Epidermal melanocyte (primary cell): ENCODE results near the gene IFI44L.

Source experiments
- DNase-seq: peaks from one replicate; pipeline ENCODE4 v3.0.0; 2011; ENCODE audit warnings: low spot score; ENCODE audit not compliant: insufficient read length

Gene IFI44L

DNA sequence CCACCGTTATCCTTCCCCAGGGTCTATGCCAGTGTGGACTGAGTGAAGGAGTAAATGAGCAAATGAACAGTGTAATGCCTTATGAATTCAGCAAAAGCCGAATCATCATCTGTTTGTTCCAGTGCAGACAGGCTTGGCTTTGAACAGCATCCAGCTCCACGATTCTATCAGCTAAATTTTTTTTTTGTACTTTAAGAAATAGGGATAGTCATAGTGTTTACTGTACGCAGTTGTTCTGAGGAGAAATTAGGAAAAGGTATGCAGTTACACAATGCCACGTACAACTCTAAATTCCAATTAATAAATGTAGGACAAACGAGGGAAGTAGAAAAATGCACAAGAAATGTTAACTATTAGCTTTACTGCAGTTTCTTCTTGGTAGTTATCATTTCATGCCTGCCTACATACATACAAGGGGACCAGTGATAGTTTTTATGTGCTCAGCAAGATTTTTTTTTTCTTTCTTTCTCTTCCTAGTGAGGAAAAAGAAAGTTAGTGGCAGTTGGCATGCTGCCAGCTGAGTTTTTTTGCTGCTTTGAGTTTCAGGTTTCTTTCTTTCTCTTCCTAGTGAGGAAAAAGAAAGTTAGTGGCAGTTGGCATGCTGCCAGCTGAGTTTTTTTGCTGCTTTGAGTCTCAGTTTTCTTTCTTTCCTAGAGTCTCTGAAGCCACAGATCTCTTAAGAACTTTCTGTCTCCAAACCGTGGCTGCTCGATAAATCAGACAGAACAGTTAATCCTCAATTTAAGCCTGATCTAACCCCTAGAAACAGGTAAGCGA, at the start of gene IFI44L:
TSS of gene IFI44L (plus strand) at position 646 of the 777 bp plus-strand sequence. CDS start 7,468 bp downstream, outside the sequence.
- DNase-seq: no peak

DNA sequence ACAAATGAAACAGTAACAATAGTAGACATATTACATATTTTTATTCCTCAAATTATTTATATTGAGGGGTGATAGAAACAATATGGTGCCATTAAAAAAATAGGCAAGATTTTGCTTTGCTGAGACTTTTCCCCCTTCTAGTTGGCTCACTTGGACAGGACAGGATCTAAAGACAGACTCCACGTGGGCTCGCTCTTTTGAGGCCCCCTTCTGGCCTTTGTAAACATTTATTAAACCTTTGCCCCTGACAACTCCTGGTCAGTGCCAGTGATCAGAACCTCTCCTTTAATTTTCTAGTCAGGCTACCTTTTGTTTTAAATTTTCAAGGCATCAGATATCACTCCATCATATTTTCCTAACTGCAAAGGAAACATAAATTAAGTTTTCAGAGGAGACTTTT, 49.7 kb upstream of the IFI44L start:
- DNase-seq: no peak

DNA sequence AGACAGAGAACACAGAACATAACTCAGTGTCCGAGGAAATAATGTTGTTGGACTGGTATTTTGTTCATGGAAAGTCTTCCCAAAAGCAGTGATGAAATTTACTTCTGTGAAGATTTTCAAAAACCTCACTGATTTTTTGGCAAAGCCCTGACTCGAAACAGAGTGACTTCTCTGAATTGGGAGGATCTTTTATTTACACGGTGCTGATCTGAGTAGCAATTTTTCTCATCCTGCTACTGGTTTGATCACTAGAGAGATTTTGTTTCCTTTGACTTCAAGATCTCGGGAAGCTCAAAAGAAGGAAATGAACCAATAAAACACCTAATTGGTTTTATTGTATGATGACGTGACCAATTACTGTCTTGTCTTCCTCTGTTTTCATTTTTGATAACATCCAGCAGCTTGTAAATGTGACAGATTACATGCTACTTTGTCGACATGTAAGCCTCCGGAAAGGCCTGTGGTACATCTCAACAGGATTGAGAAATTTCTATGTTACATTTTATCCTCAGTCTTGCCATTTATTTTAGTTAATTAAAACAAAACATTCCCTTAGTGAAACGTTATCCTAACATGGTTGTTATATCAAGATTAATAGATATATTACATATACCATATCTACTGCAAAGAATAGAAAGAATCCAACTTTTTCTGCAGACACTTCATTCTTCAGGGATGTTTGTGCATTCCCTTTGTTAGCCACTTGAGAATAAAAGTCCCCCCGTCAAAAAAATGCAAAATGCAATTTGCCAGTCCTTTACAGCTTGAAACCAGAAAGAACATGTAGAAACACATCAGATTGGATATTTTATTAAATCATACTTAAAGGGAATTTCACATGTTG, 42.8 kb upstream of the IFI44L start:
- DNase-seq: no peak

DNA sequence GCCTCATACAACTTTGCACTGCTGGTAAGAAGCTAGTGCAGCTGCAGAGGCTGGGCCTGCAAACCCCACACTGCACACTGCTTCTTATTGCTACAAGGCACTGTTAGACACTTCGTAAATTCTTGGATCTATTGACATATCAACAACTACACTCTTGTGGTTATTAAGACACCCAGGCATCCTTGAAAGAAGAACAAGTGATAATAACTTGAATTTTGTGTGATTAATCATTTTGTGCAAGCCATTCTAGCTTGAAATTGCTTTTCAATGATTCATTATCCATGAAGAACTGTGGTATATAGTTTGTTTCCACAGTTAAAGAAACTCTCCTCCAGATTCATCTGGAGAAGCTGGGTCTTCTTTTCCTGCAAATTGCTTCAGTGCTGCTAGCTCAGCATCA, 33.7 kb upstream of the IFI44L start:
- no peak for DNase-seq

DNA sequence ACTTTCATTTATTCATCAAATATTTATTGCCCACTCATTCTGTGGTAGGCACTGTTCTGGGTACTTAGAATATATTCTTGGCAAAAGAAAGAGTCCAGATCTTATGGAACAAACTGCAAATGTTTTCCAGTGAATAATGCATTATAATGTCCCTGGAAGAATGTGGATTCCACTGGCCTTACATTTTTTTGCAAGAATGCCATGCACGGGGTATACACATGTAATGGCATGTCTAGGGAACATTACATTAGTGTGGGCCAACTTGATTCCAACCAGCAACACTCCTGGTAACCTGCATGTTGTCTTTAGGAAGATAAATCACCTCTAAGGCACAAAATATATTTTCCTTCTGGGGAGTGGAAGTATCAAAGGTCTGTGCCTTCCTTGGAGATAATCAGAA, 33.0 kb upstream of the IFI44L start:
- DNase-seq: no peak

DNA sequence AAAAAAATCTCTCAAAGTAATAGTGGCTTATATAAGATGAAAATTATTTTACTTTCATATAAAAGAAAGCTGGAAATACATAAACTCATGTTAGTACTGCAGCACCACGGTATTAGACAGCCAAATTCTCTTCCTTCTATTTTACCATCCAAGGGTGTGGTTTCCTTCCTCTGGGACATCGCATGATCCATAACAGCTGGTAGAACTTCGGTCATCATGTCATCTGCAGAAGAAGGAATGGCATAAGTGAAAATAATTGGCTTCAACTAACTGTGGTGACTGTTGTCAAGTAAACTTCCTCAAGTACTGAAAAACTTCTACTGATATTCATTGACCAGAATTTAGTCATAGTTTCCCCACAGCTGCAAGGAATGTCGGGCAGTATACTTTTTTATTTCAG, 28.3 kb upstream of the IFI44L start:
- no peak for DNase-seq

DNA sequence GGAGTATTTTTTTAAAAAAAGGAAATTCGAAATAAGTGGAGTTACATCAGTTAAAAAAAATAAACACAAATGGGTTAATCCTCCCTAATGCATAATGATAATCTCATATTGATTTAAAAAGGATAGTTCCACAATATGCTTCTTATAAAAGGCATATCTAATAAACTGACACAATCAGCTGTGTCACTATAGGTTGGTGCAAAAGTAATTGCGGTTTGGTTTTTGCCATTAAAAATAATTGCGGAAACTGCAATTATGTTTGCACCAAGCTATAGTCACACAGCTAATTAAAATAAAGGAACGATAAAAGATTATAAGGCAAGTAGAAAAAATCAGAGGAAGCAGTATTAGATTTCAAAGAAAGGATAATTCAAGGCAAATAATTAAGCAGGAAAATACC, 21.0 kb upstream of the IFI44L start:
- DNase-seq: no peak

DNA sequence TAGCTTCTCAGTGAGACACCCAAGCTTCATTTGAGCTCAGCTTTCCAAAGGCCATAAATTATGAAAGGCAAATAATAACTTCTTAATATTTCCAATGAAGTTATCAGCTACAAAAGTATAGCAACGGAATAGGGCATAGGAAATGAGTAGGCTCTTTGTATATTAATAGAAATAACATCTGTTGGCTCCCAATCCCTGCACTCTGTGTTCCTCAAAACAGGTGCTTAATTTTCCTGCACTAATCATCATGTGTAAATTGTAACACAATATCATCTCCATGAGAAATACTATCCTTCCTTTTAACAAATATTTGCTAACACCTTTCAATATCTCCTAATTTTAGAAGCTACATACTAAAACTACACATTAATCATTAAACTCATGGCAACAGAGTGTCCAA, 19.2 kb upstream of the IFI44L start:
- DNase-seq: no peak

DNA sequence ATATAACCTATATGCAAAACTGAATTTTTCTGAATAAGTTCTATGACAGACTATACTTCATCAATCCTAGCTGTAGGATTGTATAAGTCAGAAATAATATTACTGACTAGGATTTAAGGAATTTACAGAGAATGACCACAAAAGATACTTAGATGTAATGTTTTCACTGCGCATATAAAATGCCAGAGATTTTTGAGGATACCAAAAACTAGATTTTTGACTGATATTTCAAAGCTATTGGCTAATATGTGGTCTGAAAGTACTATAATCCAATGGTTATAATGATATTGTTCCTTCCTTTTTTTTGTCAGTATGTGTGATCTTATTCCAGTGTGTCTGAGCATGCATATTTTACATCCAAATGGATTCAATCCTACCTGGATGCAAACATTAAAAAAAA, 17.0 kb upstream of the IFI44L start:
- no peak for DNase-seq

DNA sequence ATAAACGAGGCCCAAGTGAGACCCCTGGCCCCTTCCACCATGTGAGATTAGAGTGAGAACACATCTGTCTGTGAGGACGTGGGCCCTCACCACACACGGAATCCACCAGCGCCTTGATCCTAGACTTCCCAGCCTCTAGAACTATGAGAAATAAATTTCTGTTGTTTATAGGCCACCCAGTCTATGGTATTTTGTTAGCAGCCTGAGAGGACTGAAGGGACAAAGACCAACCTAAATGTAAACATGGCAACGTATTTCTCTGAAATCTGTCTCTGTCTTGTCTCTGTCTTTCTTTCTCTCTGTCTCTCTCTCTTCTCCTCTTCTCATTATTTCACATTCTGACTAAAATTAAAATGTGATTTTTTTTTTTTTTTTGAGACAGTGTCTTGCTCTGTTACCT, 15.6 kb upstream of the IFI44L start:
- DNase-seq: no peak

DNA sequence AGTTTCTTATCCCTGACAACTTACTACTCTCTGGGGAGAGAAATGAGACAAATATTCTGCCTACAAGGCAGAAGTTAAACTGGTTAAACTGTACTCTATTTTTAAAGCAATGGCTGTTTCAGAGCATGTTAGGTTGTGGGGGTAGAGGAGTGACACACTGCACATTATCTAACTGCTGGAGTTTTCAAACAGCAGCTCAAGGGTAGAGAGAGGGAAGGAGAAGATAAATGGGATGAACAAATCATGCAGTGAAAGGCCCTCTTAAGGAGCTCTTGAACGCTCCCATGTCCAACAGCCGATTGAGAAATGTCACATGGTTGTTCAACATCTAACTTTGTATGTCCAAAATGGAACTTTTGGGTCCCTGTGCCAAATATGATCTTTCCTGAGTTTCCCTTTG, 14.0 kb upstream of the IFI44L start:
- DNase-seq: no peak

DNA sequence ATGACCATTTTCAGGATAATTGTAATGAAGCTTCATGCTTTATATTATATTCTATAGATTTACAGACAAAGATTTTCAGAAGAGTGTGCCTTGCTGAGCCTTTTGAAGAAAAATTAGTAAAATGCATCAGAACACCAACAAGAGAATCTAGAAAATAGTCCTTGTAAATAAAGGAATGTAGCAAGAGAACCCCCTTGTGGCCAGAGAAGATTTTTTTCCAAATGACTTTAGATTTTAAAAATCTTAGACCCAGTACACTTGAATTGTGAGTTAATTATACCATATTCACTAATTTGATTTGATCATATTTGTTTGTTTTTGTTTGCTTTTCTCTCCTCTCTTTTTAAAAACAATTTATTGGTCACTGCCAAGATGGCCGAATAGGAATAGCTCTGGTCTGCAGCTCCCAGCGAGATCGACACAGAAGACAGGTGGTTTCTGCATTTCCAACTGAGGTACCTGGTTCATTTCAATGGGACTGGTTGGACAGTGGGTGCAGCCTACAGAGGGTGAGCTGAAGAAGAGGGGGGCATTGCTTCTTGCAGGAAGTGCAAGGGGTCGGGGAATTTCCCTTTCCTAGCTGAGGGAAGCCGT, 12.8 kb upstream of the IFI44L start:
- DNase-seq: no peak

DNA sequence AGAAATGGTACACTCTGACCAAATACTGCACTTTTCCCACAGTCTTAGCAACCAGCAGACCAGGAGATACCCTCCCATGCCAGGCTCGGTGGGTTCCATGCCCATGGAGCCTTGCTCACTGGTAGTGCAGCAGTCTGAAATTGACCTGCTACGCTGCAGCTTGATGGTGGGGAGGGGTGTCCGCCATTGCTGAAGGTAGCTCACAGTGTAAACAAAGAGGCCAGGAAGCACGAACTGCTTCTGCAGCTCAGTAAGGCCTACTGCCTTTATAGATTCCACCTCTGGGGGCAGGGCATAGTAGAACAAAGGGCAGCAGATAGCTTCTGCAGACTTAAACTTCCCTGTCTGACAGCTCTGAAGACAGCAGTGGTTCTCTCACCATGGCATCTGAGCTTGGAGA, 12.3 kb upstream of the IFI44L start:
- DNase-seq: no peak

DNA sequence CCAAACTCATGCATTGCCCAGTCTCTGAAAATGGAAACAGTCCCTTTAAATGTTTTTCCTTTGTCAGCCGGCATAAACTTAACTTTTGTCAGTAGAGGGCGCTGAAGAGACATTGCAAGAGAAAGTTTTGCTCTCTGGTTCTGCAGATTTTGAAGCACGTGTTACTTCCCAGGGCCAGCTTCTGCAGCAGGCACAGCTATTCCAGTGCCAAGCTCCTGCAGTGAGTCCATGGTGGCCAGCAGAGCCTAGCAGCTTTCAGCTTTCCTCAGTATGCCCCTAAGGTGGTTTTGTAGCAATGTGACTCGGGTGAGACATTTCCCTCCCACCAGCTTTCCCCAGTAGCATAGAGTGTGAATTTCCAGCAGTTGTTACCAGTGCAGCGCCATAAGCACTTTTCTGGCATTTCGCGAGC, 2.6 kb upstream of the IFI44L start:
- DNase-seq: peak; percentile 36

DNA sequence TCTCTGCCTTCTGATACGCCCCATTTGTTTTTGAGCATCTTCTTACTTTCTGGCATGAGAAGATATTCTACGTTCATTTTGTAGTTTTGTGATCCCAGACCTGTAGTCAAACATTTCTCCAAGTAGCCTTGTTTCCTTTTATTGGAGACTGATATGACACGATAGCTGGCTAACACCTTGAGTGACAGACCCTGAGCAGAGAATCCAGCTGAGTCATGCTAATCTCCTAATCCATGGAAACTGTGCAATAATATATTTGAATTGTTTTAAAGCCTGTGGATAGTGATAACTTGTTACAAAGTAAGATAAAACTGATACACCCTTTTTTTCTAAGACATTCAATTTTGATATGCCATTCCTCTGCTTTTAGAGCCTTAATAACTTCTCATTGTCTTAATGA, 1.2 kb upstream of the IFI44L start:
- DNase-seq: no peak

DNA sequence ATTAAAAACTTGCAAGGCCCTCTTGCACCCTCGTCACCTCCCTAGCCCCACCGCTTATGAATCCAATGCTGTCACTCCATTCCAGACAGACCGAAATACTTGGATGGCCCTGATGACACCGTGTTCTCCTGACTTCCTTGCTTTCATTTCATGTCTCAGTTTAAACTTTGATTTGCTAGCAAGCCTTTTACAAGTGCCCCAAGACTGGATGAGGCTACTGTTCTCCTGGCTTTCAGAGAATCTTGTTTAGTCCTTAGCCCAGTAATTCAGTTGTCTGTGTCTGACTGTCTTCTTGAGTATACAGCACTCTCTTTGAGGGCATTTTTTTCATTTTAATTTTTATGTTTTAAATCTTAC, 824 bp upstream of the IFI44L start:
- DNase-seq: no peak

DNA sequence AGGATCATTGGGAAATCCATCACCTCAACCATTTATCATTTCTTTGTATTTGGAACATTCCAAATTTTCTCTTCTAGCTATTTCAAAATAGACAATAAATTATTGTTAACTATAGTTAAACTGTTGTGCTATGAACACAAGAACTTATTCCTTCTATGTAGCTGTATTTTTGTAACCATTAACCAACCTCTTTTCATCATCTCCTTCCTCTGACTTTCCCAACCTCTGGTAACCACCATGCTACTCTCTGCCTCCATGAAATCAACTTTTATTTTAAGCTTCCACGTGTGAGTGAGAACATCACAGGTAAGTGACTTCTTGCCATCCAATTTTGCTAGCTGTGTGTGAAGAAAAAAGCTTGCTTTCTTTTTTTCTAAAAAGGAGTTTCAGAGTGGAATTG, 418 bp downstream of the IFI44L start:
- DNase-seq: no peak

DNA sequence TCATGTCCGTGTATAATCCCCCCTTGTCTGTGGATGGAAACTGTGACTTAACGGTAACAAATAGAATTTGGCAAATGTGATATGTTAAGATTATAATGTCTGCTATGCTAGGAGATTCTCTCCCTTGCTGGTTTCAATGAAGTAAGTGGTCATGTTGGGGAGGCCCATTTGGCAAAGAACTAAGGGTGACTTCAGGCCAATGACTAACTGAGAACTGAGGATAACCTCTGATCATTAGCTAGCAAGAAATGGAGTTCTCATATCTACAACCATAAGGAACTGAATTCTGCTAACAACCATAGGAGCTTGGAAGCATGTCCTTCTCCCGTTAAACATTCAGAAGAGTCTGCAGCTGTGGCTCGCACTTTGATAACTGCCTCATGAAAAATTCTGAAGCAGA, 2.3 kb downstream of the IFI44L start:
- no peak for DNase-seq

DNA sequence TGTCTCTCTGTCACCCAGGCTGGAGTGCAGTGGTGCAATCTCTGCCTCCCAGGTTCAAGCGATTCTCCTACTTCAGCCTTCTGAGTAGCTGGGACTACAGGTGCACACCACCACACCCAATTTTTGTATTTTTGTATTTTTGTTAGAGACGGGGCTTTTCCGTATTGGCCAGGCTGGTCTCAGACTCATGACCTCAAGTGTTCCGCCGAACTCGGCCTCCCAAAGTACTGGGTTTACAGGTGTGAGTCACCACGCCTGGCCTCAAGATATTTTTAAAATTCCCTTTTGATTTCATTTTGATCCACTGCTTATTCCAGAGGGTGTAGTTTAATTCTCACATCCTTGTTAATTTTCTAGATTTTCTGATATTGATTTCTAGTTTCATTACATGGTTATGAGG, 3.8 kb downstream of the IFI44L start:
- DNase-seq: no peak

DNA sequence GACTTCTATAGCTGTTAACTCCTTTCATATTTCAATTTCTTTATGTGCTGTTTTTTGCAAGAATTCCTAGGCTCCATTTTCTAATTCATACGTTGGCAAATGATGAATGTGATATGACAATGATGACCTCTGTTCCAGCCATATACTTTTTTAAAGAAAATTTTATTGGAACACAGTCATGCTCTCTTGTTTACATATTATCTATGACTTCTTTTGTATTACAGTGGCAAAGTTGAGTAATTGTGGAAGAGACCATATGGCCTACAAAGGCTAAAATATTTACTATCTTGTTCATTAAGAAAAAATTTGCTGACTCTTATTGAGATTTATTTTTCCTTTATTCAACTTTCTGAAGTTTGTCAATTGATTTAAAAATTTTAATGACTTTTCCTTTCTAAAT, 7.1 kb downstream of the IFI44L start:
- no peak for DNase-seq

DNA sequence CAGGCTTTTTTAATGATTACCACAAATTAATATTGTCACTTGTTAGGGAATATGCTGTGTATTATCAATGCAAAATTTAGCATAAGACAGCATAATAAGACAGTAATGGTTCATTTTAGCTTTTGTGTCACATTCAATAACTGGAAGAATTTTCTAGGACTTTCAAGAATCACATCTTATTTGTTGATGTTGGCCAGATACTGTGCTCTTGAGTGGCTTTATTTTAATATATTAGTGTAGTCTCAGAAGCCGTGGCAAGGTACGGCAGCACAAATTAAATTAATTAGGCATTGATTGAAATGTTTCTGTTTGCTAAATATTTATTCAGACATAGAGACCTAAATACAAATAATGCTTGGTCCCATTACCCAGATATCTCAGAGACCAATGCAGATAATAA, 10.4 kb downstream of the IFI44L start:
- DNase-seq: no peak

DNA sequence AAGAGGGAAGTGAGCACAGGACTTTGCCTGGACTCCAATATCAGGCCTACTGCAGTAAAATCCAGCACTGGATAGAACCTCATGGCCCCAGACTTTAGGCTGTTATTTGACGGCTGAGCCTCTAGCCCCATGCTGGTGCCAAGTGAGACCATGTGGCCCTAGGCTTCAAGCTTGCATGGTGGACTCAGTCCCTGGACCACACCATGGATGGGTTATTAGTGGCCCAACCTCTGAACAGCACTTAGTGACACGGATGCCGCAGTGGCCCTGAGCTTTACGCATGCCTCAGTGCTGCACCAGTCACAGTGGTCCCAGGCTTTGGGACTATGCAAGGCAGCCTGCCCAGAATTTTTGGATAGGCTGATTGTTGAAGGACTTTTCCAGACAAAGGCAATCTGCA, 13.0 kb downstream of the IFI44L start:
- DNase-seq: no peak

DNA sequence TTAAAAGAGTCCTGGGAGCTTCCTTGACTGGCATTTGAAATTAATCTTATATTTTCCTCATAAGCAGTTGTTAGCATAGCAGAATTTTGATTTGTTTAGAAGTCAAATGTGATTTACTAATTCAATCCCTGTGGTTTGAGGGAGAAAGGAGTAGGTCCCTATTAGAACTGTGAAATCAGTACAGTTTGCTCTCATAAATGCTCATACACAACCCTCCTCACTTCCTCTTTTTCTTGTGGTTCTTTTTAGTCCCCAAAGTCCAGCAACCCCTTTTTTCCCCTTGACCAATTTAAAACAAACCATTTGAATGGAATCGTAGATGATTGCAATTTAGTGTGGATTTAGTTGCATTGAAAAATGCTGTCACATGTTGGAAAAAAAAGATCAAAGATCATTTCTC, 20.2 kb downstream of the IFI44L start:
- DNase-seq: no peak
